OCI-LY1 (cell line): ENCODE measurements around the gene CALM3.

Source experiments
- H2AFZ ChIP-seq: fragments of 200-600 bp; sonication (generic), shearing (Covaris generic); 2 replicates; pipeline ENCODE4 v1.6.0; 2014; ENCODE audit warnings: antibody characterized with exemption, mild to moderate bottlenecking, low read length
- H3F3A ChIP-seq: fragments of 200-600 bp; sonication (generic), shearing (Covaris generic); 2 replicates; pipeline ENCODE4 v1.6.0; 2014; ENCODE audit warnings: mild to moderate bottlenecking, antibody characterized with exemption, low read length, moderate library complexity; ENCODE audit not compliant: insufficient read depth
- H3K27ac ChIP-seq: fragments of 200-600 bp; sonication (generic); 2 replicates; pipeline ENCODE4 v1.5.1; 2014; ENCODE audit warnings: low read length, mixed run types, mild to moderate bottlenecking, low read depth; ENCODE audit not compliant: poor library complexity, severe bottlenecking
- H3K27me3 ChIP-seq: fragments of 200-600 bp; sonication (generic); 2 replicates; pipeline ENCODE4 v1.6.0; 2014; ENCODE audit warnings: antibody characterized with exemption, mild to moderate bottlenecking, low read length, moderate library complexity; ENCODE audit not compliant: insufficient read depth
- H3K36me3 ChIP-seq: fragments of 200-600 bp; sonication (generic); 2 replicates; pipeline ENCODE4 v1.6.1; 2014; ENCODE audit warnings: mild to moderate bottlenecking, antibody characterized with exemption, low read length, moderate library complexity, mixed read lengths; ENCODE audit not compliant: insufficient read depth
- H3K4me1 ChIP-seq: fragments of 200-600 bp; sonication (generic); 2 replicates; pipeline ENCODE4 v1.5.1; 2014; ENCODE audit warnings: mild to moderate bottlenecking, low read length, moderate library complexity; ENCODE audit not compliant: insufficient read depth, severe bottlenecking
- H3K4me2 ChIP-seq: fragments of 200-600 bp; sonication (generic), shearing (Covaris generic); 2 replicates; pipeline ENCODE4 v1.6.1; 2014; ENCODE audit warnings: low read length
- H3K4me3 ChIP-seq: fragments of 200-600 bp; sonication (generic); 2 replicates; pipeline ENCODE4 v1.5.1; 2014; ENCODE audit warnings: low read length, low read depth, mild to moderate bottlenecking, mixed read lengths; ENCODE audit not compliant: poor library complexity, severe bottlenecking
- H3K79me2 ChIP-seq: fragments of 200-600 bp; shearing (Covaris generic); 2 replicates; pipeline ENCODE4 v1.6.1; 2016; ENCODE audit warnings: mixed run types, low read length, mixed read lengths; ENCODE audit not compliant: insufficient read depth
- H3K9ac ChIP-seq: fragments of 200-600 bp; sonication (generic), shearing (Covaris generic); 2 replicates; pipeline ENCODE4 v1.6.1; 2014; ENCODE audit warnings: mild to moderate bottlenecking, low read length, mixed read lengths
- H3K9me2 ChIP-seq: fragments of 200-600 bp; sonication (generic), shearing (Covaris generic); 2 replicates; pipeline ENCODE4 v1.6.1; 2014; ENCODE audit warnings: low read depth, mild to moderate bottlenecking, low read length, mixed read lengths
- H3K9me3 ChIP-seq: fragments of 200-600 bp; shearing (Covaris generic); 2 replicates; pipeline ENCODE4 v1.6.1; 2014; ENCODE audit warnings: low read length, mixed read lengths
- H4K20me1 ChIP-seq: fragments of 200-600 bp; sonication (generic), shearing (Covaris generic); 2 replicates; pipeline ENCODE4 v1.6.0; 2016; ENCODE audit warnings: mild to moderate bottlenecking, low read length; ENCODE audit not compliant: insufficient read depth
- EZH2 ChIP-seq: fragments of 200-600 bp; sonication (generic), shearing (Covaris generic); IDR thresholded peaks from 2 replicates; pipeline ENCODE4 v1.8.0; 2017; ENCODE audit warnings: borderline replicate concordance, mixed run types, mild to moderate bottlenecking, antibody characterized with exemption, low read length, moderate library complexity, mixed read lengths
- TF ChIP-seq, protein P1 (sequence below): fragments of 200-600 bp; sonication (generic), shearing (Covaris generic); IDR thresholded peaks from 2 replicates; pipeline ENCODE4 v1.5.1; 2017; ENCODE audit warnings: mild to moderate bottlenecking, antibody characterized with exemption, low read length, moderate library complexity, mixed read lengths

The CALM3 gene

GRCh38 chr19:46587861-46588260, 13.3 kb upstream of the CALM3 start:
- Histone ChIP-seq H3K4me2 (no peak overlapping the region), H3K9me3 (no peaks in the 10 kb centered on the region), H3K9me2 (no peaks in the 10 kb centered on the region), H3K27me3 (no peaks in the 10 kb centered on the region; the same call in 1 of the 2 replicates), H3K4me3 (no peak overlapping the region), H3K79me2 (no peaks in the 10 kb centered on the region), H3K27ac (no peak overlapping the region), H3K36me3 (no peaks in the 10 kb centered on the region), H4K20me1 (no peaks in the 10 kb centered on the region), H3K4me1 (no peaks in the 10 kb centered on the region), H3K9ac (no peak overlapping the region), H3F3A (no peaks in the 10 kb centered on the region), H2AFZ (no peak overlapping the region)
- TF ChIP-seq, protein P1, sequence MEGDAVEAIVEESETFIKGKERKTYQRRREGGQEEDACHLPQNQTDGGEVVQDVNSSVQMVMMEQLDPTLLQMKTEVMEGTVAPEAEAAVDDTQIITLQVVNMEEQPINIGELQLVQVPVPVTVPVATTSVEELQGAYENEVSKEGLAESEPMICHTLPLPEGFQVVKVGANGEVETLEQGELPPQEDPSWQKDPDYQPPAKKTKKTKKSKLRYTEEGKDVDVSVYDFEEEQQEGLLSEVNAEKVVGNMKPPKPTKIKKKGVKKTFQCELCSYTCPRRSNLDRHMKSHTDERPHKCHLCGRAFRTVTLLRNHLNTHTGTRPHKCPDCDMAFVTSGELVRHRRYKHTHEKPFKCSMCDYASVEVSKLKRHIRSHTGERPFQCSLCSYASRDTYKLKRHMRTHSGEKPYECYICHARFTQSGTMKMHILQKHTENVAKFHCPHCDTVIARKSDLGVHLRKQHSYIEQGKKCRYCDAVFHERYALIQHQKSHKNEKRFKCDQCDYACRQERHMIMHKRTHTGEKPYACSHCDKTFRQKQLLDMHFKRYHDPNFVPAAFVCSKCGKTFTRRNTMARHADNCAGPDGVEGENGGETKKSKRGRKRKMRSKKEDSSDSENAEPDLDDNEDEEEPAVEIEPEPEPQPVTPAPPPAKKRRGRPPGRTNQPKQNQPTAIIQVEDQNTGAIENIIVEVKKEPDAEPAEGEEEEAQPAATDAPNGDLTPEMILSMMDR = no peak
- no peak for TF ChIP-seq EZH2

GRCh38 chr19:46591254-46591653, 9.9 kb upstream of the CALM3 start:
- Histone ChIP-seq H3K9ac (no peak overlapping the region), H3K4me3 (no peak overlapping the region), H3K9me3 (no peaks in the 10 kb centered on the region), H4K20me1 (no peaks in the 10 kb centered on the region), H3K27ac (no peak overlapping the region), H3K79me2 (no peaks in the 10 kb centered on the region), H2AFZ (no peak overlapping the region), H3K36me3 (no peaks in the 10 kb centered on the region), H3K9me2 (no peaks in the 10 kb centered on the region), H3K27me3 (no peaks in the 10 kb centered on the region), H3K4me2 (no peak overlapping the region), H3K4me1 (no peaks in the 10 kb centered on the region), H3F3A (no peaks in the 10 kb centered on the region)
- no peak for TF ChIP-seq EZH2
- TF ChIP-seq, protein P1 = no peak

GRCh38 chr19:46591870-46592269, 9.3 kb upstream of the CALM3 start:
- Histone ChIP-seq H3K9me2 (no peaks in the 10 kb centered on the region), H4K20me1 (no peaks in the 10 kb centered on the region), H3K4me2 (no peak overlapping the region), H3K9me3 (no peaks in the 10 kb centered on the region), H3K4me3 (no peak overlapping the region), H3K36me3 (no peaks in the 10 kb centered on the region), H3K9ac (no peak overlapping the region), H3K27ac (no peak overlapping the region), H3K79me2 (no peaks in the 10 kb centered on the region), H3K27me3 (no peaks in the 10 kb centered on the region), H3F3A (no peaks in the 10 kb centered on the region), H3K4me1 (no peaks in the 10 kb centered on the region), H2AFZ (no peak overlapping the region)
- TF ChIP-seq, protein P1 = no peak
- no peak for TF ChIP-seq EZH2
